Left renal pelvis (tissue), 4 donors: ENCODE results near the gene SGTB. TPM values are rescaled to one million over a fixed set of nuclear protein-coding genes. Genes with fewer than 3 reads are reported as not detected.
"Not testable (repeated sequence)": the region's sequence is repeated elsewhere in the genome, so short reads cannot be mapped to it uniquely, and the experiment has no call there.

Experiments
- DNase-seq, 4 donors: peaks; one replicate each; pipeline ENCODE4 v3.0.0-alpha.2; 2013; ENCODE audit warnings: low read depth in 4 of 4, low spot score in 3 of 4
- polyA plus RNA-seq, 4 donors: library from polyadenylated mRNA; unstranded; fragments of 120-200 nt; gene quantifications; one replicate each; pipeline ENCODE4 v1.2.1, GENCODE V29; 2013; ENCODE audit not compliant: insufficient read length in 4 of 4

SGTB gene
- polyA plus RNA-seq, 4 donors: 8.6 to 10.7 (median 10.2) TPM

DNA sequence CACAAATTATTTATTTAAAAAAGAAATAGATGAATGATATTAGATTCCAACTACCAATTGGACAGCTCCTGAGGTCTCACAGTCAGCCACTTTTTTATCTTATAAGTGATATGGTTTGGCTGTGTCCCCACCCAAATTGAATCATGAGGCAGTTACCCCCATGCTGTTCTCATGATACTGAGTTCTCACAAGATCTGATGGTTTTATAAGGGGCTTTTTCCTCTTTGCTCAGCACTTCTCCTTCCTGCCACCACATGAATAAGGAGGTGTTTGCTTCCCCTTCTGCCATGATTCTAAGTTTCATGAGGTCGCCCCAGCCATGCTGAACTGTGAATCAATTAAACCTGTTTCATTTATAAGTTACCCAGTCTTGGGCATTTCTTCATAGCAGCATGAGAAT is 13.0 kb upstream of the SGTB start:
- DNase-seq: no peak

DNA sequence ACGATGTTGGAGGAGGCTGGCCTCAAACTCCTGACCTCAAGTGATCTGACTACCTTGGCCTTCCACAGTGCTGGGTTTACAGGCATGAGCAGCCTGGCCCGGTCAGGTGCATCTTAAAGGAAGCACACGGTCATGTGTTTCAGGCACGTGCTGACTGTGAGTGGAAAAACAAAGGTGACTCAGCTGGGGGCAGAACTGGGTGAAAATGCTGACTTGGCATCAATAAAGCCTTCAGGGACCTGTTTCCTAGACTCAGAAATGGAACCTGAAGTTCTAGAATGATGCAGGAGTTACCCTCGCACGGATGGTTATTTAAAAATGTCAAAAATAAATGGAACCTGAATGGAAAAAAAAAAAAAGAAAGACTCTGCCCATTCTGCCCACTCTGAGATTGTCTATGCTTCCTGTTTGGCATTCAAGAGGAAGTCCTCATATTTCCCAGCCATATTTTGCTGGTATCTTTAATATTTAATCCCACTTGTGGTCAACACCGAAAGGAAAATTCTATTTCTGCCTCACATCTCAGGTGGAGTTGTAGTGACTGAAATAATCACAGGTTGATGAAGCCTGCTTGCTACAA is 12.4 kb upstream of the SGTB start:
- not testable (repeated sequence) for DNase-seq

DNA sequence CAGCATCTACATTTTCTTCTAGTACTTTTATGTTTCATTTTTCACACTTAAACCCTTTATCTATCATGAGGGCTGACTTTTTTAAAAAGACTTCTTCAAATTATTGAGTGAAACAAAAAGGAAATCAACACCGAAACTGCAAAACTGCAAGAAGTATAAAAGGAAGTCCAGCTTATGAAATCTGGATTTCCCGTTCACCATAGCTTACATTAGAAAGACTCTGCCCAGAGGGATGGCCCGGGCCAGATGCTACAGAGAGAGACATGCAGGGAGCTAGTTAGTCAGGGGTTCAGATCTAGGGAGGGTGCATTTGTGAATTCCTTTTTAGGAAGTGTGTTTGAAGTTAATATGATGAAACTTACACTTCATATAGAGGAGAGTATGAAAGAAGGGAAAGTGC is 10.1 kb upstream of the SGTB start:
- DNase-seq: not testable (repeated sequence)

DNA sequence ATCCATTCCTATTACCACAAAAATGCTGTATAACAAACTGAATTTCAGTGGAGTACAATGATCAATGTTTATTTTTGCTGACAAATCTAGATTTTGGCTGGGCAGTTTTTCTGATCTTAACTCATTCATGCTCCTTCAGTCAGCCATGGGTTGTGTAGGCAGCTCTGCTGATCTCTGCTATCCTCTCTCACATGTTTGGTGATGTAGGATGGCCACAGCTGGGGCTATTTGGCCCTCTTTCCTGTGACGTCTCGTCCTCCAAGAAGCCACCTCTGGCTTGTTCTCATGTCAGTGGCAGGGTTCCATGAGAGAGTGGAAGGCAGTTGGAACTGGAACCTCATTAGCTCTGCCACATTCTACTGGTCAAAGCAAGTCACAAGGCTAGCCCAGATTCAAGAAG is 9.0 kb upstream of the SGTB start:
- DNase-seq: no peak

DNA sequence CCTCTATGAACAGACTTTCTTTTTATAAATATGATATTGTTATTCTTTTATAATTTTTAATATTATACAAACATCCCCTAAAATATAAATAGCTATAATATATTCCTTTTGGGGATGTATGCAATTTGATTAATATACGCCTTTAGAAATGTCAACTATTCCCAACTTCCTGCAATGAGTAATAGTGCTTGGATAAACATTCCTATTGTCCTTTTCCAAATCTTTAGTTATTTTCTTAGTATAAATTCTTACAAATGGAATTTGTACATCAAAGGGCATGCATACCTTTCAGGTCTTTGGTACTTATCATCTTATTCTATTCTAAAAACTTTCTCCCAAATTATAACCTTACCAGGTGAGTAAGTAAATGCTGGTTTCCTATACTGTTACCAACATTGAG is 6.3 kb upstream of the SGTB start:
- DNase-seq: no peak

DNA sequence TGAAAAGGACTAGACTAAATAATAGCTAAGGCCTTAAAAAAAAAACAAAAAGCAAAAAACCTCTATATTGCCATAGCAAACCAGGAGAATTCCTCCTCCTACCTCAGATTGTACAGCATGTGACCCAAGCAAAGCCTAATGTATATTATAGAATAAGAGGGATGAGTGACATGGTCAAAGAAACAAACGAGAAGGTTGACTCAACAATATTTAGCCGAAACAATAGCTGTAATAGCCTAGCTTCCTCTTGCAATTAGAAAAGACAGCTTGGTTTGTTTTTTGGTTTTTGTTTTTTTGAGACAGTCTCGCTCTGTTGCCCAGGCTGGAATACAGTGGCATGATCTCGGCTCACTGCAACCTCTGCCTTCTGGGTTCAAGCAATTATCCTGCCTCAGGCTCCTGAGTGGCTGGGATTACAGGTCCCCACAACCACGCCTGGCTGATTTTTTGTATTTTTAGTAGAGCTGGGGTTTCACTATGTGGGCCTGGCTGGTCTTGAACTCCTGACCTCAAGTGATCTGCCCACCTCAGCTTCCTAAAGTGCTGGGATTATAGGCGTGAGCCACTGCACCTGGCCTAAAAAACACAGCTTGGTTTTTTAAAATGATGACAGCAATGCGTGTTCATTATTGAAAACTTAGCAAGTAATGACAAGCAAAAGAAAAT is 5.7 kb upstream of the SGTB start:
- no peak for DNase-seq

DNA sequence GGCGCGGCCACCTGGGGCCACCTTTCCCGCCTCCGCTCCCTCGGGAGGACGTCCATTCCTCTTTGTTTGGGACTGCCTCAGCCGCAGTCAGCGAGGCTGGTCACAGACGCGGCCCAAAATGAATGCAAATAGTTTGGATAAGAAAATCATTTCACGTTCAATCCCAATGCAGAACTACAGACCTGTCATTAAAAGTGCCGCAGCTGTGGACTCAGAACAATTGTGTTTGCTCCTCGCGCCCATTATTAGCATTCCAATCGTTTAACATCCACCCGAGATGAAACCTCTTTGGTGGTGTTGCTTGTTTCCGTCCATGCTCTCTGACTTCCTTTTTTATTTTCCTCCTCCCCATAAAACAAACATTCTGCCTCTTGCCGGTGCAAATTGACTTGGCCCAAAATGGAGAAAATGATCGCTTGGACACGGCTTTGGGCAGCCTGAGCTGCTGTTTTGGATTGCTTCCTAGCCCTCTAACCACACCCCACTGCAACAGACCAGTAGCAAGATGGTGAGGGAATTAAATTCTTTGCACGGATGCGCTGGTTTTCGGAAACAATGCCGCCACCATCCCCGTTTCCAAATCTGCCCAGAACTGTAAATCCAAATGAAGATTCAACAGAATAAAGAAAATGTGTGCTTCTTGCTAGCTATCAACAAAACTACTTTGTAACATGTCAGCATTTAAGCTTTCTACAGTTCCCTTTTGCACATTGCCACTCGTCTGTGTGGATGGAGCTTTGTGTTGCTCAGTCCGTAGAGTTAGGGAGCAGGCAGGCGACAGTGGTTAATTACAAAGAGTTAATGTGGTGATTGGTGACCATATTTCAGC is 880 bp upstream of the SGTB start:
- peak; percentile 34 to 52 (median 37) for DNase-seq

DNA sequence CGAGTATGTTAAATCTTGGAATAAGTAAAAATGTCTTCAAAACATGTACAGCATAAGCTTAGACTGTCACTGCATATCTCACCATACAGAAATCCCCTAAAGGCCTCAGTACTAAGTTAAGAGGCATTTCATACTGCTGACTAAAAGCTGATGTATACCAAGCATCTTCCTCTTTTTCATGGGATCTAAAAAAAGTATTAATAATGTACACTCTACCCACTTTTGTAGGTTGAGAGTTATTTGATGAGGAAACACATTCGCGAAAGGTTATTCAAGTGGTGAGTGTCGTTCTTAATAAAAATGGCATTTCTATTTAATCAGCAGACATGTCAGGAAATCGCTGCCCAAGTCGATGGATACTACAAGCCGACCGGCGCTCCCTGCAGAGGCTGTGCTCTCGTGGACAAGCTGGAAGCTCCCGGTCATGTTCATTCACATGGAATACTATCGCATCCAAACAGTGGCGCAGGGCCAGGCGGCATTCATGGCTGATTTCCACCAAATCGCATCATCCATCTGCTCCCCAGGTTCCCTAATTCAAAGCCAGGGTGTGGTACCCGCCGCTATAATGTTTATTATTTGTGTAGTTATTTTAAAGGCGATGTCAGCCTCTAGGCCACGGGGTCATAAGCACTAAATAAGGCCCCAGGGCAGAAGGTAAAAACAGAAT is 724 bp downstream of the SGTB start:
- DNase-seq: peak; percentile 16 to 39 (median 30)

DNA sequence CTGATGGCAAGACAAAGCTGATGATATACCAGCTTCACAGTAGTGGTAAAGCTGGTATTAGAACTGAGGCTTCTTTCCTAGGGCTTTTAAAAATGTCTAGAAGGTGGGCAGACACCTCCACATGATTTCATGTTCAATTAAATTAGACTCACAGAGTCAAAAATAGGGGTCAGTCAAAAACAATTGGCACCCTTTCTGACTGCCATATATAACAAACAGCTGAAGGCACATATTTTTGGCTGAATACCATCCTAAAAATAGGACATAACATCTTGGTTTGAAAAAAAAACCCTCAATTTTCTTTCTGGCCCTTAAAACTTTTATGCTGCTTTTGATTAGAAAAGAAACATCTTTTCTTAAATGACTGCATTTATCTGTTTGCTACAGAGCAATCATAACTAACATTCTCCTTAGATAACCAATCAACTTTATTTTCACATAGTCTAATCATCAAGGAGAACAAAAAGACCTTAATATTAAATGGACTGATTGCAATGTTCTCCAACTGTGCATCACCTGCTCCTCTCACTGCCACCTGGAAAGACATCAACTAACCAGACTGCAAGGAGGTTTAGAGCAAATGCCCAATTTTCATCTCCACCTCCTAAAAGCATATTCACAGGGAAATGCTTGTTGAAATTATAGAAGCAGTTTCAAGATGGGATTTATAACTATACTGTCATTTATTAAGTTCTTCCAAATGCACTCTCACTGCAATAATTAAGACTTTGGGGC is 3.2 kb downstream of the SGTB start:
- no peak for DNase-seq

DNA sequence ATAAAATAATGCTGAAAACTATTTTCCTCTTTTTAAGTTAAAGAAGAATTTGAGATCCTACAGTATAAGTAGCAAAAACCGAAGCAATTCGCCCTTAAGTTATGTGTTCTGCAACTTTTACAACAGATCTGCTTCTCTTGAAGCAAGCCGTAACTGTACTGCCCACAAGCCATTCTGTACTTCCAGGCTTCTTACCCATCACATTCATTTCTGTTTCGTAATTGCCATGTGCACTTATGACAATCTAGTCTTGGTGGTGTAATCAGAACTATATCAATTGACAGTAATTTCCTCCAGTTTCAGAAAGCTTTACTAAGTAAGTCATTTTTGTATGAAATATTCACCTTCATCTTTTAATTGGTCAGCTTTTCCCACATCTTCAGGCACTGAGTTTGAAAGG is 13.8 kb downstream of the SGTB start:
- no peak for DNase-seq

DNA sequence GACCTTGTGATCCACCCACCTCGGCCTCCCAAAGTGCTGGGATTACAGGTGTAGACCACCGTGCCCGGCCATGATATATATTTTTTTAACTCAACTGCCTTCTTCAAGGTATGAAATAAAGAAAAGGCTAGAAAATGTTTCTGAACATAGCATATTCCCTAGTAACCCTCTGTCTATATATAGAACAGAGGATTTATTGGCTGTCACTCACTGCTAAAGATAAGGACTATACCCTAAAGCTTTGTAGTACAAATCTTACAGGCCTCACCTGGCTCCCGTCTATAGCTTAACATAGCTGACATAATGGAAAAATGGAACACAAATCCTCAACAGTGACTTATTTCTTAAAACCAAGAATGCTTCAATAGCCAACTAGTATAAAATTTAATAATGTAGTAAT is 14.2 kb downstream of the SGTB start:
- no peak for DNase-seq

DNA sequence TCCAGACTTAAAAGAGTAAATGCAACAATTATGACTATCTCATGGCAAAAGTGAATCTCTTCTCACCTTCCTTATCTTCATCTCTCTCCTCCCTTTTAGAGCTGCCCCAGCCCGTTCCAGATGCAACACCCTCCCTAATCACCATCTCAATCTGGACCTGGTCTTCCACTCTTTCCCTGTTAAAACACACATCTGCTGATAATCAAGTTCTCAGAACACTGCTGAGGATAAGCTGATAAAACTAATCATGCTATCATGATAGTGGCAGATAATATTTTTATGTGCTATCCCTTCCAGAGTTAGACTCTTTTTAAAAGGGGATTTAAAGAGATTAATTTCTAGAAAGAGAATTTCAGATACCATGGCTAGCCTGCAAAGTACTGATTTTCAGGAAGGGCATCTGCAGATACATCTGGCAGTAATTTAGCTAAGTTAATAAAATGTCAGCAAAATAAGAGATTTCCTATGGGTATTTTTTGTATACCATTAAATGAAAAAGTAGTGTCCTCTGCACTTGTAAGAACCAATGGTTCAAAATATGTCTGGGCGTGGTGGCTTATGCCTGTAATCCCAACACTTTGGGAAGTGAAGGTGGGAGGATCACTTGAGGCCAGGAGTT is 17.2 kb downstream of the SGTB start:
- no peak for DNase-seq

DNA sequence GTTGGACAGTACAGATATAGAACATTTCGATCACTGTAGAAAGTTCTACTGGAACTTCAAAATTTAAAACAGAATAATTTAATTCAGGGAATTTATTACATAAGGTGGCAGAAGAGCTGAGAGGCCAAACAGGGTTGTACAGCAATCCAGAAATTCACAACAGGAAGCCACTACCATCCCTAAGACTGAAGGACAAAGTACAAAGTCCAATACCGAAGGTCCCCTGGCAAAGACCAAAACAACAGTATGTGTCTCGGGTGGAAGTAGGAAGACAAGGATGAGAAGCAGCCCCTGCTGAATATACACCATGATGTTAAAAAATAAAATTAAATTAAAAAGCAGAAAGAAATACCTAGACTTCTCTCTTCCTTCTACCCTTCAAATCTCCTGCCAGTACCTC is 19.9 kb downstream of the SGTB start:
- DNase-seq: no peak

DNA sequence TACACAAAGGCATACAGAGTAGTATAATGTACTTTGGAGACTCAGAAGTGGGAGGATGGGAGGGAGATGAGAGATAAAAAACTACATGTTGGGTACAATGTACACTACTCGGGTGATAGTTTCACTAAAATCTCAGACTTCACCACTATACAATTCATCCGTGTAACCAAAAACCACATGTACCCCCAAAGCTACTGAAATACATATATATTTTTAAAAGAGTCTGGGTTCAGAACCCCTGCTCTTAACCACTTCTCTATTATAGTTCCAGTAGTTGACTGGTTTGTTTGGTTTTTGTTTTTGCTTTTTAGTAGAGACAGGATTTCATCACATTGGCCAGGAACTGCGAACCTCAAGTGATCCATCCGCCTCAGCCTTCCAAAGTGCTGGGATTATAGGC is 22.6 kb downstream of the SGTB start:
- no peak for DNase-seq

DNA sequence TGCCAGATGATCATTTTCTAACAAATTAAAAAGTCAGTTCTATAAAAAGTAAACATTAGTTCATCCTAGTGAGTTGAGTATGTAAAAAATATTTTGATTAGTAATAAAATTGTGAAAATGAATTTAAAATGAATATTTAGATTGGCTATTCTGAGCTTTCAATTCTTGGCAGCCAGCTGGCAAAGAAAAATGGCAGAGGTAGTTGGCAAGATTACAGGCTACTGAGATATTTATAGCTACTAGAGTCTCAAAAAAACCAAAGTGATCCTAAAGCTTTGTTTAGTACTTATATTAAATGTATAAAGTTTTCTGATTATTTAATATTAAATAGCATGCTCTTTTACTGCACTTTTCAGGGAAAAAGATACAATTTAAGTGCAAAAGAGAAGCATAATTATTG is 25.0 kb downstream of the SGTB start:
- no peak for DNase-seq

DNA sequence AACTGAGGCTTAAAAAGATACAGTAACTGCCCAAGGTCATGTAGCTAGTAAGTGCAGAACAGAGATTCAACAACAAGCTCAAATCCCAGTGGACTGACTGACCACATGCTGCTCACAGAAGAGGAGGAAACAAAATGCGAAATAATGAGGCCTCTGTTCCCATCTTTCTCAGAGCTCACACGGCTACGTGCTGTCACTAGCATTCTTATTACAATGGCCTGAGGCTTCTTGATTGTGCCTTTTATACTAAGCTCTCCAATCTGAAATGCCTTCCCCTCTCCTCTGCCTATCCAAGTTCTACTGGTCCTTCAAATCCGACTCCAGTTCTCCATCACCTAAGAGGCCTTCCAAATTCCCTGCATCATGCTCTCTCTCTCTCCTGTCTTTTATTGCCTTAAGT is 26.0 kb downstream of the SGTB start:
- DNase-seq: no peak

DNA sequence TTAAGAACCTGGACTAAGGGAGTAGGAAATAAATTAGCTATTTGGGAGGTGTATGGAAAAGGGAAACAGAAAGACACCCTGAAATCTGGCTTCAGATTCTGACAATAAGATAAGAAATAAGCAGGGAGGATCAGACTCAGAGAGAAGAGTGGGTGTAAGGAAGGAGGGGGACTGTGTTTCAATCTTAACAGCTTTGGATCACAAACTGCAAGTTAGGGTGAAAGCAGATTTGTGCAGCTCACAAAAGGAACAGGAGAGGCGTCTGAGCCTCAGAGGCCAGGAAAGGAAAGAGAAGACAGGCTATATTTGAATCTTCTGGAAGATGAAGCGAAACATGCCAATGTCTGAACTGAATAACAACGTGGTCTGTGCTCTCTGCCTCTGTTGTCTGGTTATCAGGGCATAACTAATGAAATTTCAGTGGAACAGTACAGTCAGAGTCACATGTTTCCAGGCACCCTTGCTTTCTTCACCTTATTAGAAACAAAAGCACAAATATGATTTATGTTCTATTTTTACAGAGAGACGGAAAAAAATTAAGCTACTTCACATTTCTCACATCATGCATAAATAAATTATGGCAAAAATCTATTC is 26.6 kb downstream of the SGTB start:
- no peak for DNase-seq

DNA sequence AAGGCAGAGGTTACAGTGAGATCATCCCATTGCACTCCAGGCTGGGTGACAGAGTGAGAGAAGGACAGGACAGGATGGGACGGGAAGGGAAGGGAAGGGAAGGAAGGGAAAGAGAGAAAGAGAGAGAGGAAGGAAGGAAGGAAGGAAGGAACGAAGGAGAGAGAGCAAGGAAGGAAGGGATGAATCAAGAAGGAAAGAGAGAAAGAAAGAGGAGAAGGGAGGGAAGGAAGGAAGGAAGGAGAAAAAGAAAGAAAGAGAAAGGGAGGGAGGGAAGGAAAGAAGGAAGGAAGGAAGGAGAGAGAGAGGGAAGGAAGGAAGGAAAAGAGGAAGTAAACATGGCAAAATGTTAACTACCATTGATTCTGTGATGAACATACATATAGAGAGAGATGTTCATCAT is 28.8 kb downstream of the SGTB start:
- no peak for DNase-seq

DNA sequence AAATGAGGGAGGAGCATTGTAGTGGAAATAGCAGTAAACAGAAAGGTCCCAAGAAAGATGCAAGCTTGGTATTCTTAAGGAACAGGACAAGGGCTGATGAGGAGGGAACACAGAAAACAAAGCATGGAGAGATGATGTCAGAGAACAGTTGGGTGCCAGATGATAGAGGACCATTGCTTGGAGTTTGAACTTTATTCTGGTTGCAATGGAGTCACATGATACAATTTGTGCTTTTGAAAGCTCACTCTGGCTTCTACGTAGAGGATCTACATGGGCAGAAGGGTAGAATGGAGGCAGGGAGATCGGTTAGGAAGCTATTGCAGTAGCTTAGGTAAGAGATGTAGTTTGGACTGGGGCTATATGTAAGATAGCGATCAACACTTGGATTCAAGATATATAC is 39.8 kb downstream of the SGTB start:
- DNase-seq: no peak

DNA sequence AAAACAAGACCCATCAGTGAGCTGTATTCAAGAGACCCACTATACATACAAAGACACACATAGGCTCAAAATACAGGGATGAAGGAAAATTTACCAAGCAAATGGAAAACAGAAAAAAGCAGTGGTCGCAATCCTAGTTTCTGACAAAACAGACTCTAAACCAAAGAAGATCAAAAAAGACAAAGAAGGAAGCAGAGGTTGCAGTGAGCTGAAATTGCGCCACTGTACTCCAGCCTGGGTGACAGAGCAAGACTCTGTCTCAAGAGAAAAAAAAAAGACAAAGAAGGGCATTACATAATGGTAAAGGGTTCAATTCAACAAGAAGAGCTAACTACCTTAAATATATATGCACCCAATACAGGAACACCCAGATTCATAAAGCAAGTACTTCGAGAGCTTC is 45.9 kb downstream of the SGTB start:
- DNase-seq: not testable (repeated sequence)
